Activated naive CD4-positive, alpha-beta T cell treated with anti-CD3 and anti-CD28 coated beads, Interleukin-2, amount 10 ng/mL, durations not matched to agents 7 days and 5 days (primary cell): ENCODE data around the gene C1orf53.
A peak's percentile ranks its signal among the peaks of the same experiment; 100 is the strongest.
"Not testable (repeated sequence)": the region's sequence is repeated elsewhere in the genome, so short reads cannot be mapped to it uniquely, and the experiment has no call there.

Experiments used
- CTCF ChIA-PET: fragments of 350-600 bp; sonication (Branson Sonifier 250); formaldehyde crosslinking; loops from one replicate; lab custom pipeline; 2021; ENCODE audit warnings: antibody characterized with exemption; lab: Charles Lee
- DNase-seq: peaks from one replicate; pipeline ENCODE4 v3.0.0-alpha.2; 2020
- H3K27ac Mint-ChIP-seq: one replicate; pipeline ENCODE4 v1.8.0; 2021; ENCODE audit warnings: mild to moderate bottlenecking, moderate library complexity, mixed read lengths
- H3K27me3 Mint-ChIP-seq: one replicate; pipeline ENCODE4 v1.8.0; 2021; ENCODE audit warnings: mild to moderate bottlenecking, mixed read lengths
- H3K36me3 Mint-ChIP-seq: one replicate; pipeline ENCODE4 v1.8.0; 2021; ENCODE audit warnings: mixed read lengths
- H3K4me1 Mint-ChIP-seq: one replicate; pipeline ENCODE4 v1.8.0; 2021; ENCODE audit warnings: mixed read lengths
- H3K4me3 Mint-ChIP-seq: one replicate; pipeline ENCODE4 v1.8.0; 2021; ENCODE audit warnings: mild to moderate bottlenecking, moderate library complexity, mixed read lengths
- H3K9me3 Mint-ChIP-seq: one replicate; pipeline ENCODE4 v1.8.0; 2021; ENCODE audit warnings: mixed read lengths

Gene C1orf53

GRCh38 chr1:197944485-197944884, 42.1 kb downstream of the C1orf53 start:
- H3K27me3 Mint-ChIP-seq = peaks cover 7% of the 10 kb centered on the region
- no peaks in the 10 kb centered on the region for H3K9me3 Mint-ChIP-seq
- CTCF ChIA-PET = no interaction called here
- peaks cover 18% of the 10 kb centered on the region for H3K4me1 Mint-ChIP-seq
- DNase-seq = no peak
- H3K36me3 Mint-ChIP-seq = peaks cover 1% of the 10 kb centered on the region
- no peak overlapping the region for H3K4me3 Mint-ChIP-seq
- no peak overlapping the region for H3K27ac Mint-ChIP-seq

DNA sequence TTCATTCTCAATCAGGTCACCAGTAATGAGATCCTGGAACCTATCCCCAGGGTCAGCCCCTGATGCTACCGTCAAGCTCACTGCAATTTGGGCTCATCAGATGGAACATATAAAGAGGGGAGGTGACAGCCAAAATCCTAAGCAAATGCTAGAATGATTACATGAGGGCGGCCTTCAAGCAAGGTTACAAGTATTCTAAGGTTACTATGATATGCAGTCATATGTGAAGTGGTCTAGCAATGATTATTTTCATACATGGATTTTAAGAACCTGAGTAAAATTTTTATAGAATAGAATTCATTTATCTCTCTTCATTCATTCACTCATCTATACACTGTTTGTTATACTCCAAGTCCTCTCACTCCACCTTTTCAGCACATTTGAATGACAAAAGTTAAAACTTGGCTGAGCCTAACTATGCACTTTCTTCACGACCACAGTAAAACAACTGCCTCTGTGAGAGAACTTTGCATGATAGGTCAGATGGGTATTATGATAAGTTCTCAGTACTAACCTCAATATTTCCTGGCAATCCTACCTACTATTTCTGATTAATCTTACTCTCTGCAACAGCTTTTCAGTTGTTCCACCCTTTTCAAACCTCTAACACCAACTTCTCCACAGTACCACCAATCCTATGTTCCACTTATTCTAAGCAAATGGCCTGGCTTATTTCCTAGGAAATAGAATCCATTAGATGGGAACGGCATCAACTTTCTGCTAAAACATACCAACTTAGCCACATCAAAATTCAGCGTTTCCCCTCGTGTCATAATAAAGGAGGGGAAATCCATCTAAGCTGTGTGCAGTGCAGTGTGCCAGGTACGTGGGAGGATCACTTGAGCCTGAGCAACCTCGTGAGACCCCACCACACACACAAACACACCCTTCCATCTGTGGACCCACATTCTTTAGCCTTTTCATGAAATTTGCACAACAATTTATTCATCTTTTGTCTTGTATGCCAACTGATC, 46.8 kb downstream of the C1orf53 start:
- Mint-ChIP-seq H3K27me3 (peaks cover 3% of the 10 kb centered on the region), H3K9me3 (peaks cover 4% of the 10 kb centered on the region), H3K36me3 (peaks cover 1% of the 10 kb centered on the region), H3K27ac (peak overlapping the region; percentile 63), H3K4me1 (peaks cover 31% of the 10 kb centered on the region), H3K4me3 (no peak overlapping the region)
- no peak for DNase-seq
- CTCF ChIA-PET = no interaction called here

DNA sequence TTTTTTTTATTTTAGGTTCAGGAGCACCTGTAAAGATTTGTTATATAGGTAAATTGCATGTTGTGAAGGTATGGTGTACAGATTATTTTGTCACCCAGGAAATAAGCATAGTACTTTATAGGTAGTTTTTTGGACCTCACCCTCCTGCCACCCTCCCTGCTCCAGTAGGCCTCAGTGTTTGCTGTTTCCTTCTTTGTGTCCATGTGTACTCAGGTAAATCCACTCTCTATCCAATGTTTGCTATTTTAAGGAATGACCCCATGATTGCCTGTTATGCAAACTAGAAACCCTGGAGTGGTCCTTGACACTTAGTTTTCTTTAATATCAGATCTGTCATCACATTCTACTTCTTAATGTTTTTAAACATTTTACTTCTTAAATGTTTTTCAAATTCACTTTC, 48.7 kb downstream of the C1orf53 start:
- H3K27ac Mint-ChIP-seq = no peak overlapping the region
- CTCF ChIA-PET = interaction anchor here (0.6 kb wide), 1 partner anchor 624 kb away, joined by 3 read pairs; no protein-coding TSS in a partner anchor
- peaks cover 31% of the 10 kb centered on the region for H3K4me1 Mint-ChIP-seq
- no peak overlapping the region for H3K4me3 Mint-ChIP-seq
- H3K9me3 Mint-ChIP-seq = peaks cover 4% of the 10 kb centered on the region
- no peaks in the 10 kb centered on the region for H3K27me3 Mint-ChIP-seq
- H3K36me3 Mint-ChIP-seq = peaks cover 1% of the 10 kb centered on the region
- no peak for DNase-seq

- Mint-ChIP-seq H3K36me3 (peaks cover 1% of the 10 kb centered on the region), H3K9me3 (peaks cover 4% of the 10 kb centered on the region), H3K4me3 (no peak overlapping the region), H3K4me1 (peaks cover 31% of the 10 kb centered on the region), H3K27me3 (no peaks in the 10 kb centered on the region), H3K27ac (no peak overlapping the region)
- CTCF ChIA-PET = no interaction called here
- DNase-seq = no peak
Measured at GRCh38 chr1:197951617-197952175, 49.3 kb downstream of the C1orf53 start.

- H3K4me3 Mint-ChIP-seq, H3K36me3 Mint-ChIP-seq, H3K27ac Mint-ChIP-seq, H3K27me3 Mint-ChIP-seq, H3K9me3 Mint-ChIP-seq, DNase-seq, CTCF ChIA-PET: not testable (repeated sequence)
- H3K4me1 Mint-ChIP-seq = peaks cover 23% of the 10 kb centered on the region
Measured at GRCh38 chr1:197953472-197953871, 51.0 kb downstream of the C1orf53 start.

DNA sequence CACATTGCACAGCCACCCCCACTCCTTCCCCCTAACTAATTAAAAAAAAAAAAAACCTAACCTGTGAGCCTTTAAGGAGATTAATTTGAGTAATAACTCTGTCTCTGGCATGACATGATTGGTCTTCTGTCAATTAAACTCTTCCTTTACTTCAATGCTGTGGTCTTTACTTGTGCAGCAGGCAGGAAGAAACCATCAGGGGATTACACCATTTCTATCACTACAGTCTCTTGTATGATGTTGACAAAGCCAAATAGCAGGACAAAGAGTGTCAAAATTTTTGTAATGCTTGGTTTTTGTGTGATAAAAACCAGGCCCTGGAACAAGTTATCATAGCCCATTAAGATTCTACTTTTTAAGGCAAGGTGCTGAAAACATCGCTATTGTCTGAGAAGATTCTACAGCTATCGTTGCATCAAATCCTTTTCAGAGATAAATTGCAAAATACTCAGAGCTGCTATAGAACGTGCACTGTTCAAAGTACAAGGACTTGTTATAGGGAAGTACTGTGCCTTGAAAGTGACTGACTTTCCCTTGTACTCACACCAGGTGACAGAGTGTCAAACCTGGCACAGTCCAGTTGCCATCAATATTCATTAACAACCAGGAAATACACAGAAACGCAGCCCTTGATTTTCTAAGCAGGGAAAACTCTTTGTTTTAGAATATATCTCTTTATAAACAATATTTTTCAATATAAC, 52.4 kb downstream of the C1orf53 start:
- H3K27me3 Mint-ChIP-seq = peaks cover 9% of the 10 kb centered on the region
- H3K36me3 Mint-ChIP-seq = no peaks in the 10 kb centered on the region
- H3K27ac Mint-ChIP-seq = no peak overlapping the region
- no peak for DNase-seq
- CTCF ChIA-PET = no interaction called here
- peaks cover 9% of the 10 kb centered on the region for H3K4me1 Mint-ChIP-seq
- H3K9me3 Mint-ChIP-seq = peaks cover 2% of the 10 kb centered on the region
- no peak overlapping the region for H3K4me3 Mint-ChIP-seq

DNA sequence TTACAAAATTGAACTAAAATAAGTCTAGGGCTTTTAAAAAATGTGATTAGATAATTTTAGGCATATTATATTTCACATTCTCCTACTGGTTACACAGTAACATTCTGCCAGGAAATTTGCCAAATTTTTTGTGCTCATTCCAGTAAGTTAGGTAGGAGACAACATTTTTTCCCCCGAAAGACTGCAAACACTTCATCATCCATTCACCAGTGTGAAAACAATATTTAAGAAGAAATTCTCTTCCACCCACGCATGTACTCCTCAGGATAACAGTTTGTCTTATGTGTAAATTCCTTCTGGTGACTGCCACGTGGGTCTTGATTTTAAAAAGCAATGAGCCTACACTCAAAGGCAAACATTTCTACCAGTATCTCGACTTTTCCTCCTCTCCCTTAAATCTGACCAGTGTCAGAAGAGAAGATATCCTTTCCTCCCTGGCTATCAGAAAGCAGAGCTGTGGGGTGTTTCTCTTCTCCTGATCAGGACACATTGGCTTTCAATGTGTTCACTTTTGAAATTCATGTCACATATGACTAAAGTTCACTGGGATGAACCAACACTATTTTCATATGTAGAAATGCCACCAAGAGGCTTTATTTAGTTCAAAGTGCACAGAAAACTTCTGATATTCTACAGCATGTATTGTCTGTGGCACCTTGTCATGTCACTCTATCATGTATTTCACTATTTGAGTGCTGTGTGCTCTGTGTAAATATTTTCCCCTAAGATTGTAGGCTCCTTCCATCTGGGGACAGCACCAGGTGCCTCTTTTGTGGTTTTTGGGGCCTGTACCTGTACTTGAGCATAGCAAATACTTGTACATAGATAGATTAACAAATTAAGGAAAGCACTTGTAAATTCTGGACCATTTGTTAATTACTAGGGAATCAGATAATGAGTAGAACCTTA, 53.3 kb downstream of the C1orf53 start:
- Mint-ChIP-seq H3K27ac (no peak overlapping the region), H3K4me3 (no peak overlapping the region), H3K4me1 (peaks cover 5% of the 10 kb centered on the region), H3K9me3 (no peaks in the 10 kb centered on the region), H3K36me3 (no peaks in the 10 kb centered on the region), H3K27me3 (peaks cover 9% of the 10 kb centered on the region)
- DNase-seq = no peak
- CTCF ChIA-PET = no interaction called here
